Hematopoietic multipotent progenitor cell treated with erythropoietin and hydrocortisone succinate and interleukin-3 and kit ligand, for 15 days (in vitro differentiated cells): ENCODE data around the gene TNS3.
A peak's percentile ranks its signal among the peaks of the same experiment; 100 is the strongest.
"Not testable (repeated sequence)": the region's sequence is repeated elsewhere in the genome, so short reads cannot be mapped to it uniquely, and the experiment has no call there.

Experiments used
- DNase-seq: peaks from one replicate; pipeline ENCODE4 v3.0.0-alpha.2; 2015; ENCODE audit warnings: low spot score

TNS3 gene

GRCh38 chr7:47449810-47450590 is 131.9 kb downstream of the TNS3 start:
- DNase-seq, result no peak

DNA sequence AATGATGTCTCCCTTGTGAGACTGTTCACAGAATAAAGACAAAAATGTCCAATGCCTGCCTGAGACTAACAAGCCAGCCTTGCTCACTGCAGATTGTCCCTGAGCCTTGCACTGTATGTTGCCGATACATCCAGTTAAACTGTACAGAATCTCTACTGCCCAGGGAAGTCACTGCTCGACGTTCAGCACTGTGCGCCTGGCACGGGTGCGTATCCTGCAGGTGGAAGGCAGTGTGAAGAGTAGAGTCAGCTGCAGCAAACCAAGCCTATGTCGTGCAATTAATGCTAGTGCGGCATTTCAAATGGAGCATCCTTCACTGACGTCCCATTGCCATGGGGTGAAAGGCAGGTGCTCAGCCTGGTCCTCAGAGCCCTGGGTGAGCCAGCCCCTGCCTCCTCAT is 132.9 kb downstream of the TNS3 start:
- DNase-seq, result no peak

DNA sequence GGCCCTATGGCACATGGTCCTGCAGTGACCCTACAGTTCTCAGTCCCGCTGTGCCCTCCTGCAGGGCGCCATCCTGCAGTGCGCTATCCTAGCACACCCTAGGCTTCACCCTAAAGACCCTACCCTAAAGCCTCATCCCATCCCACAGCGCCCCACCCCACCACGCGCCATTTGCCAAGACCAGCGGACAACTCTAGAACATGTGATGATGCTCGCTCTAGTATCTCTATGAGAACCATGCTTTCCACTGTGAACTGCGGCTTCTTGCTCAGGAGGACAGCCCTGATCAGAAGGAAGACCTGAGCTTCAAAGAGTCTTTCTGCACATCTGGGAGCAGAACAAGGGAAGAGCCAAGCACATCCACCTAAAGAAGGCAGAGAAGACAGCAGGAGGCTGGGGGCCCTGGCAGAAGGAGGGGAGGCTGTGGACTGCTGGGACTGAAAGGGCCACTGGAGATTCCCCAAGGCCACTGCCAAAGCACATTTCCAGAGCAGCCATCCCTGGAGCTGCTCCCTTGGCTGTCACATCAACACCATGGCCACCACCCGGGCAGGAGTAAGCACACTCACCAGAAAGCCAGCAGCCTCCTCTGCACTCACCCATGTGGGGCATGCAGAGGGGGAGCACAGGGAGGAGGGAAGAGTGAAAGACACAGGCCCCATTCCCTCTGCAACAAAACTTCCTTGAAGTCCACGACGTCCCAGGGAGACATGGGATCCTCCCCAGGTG is 134.1 kb downstream of the TNS3 start:
- no peak for DNase-seq

DNA sequence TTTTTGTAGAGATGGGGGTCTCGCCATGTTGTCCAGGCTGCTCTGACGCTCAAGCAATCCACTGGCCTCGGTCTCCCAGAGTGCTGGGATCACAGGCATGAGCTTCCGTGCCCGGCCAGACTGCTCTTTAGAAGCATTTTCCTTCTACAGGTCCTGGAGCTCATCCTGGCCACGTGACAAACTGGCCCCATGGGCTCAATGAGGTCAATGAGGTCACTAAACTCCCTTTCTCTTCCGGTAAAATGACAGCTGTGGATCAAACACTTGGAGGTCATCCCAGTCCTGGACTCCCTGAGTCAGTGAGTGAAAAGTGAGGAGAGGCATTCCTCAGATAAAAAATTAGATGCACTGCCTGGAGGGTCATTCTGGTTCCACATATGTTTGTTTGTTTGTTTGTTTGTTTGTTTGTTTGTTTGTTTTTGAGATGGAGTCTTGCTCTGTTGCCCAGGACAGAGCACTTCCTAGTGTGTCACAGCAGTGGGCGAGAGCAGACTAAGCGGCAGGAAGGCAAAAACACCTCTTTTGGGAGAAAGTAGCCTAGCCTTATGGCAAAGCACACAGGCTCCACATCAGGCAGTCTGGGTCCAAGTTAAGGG is 134.9 kb downstream of the TNS3 start:
- DNase-seq, result no peak

DNA sequence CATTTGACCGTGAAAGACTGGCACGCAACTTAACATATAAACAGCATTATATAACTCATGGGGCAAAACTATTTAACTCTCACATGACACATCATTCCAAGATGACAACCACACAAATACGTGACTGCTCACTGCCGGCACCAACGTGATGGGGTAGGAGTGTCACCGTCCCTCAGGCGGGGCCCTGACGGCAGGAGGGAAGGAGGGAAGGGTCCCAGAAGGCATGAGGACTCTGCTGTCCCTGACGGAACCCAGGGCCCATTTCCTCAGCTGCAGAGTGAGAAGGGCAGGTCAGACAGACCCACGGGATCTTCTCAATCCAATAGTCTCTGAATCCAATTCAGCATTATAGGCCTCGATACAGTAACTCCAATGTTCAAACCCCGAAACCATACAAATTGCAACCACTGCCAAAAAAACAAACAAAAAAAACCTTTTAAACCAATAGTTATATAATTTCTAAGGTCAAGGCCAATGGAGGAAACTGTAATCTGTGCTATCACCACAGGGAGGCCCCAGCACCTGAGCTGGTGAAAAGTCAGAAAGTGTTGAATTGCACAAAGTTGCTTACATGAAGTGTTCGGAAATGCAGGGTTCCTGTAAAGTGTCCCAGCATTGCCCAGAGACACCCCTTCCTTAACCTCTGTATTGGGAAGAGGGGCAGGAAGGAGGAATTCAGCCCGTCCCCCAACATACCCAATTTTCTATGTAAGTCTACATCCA is 137.4 kb downstream of the TNS3 start:
- peak; percentile 19 for DNase-seq

DNA sequence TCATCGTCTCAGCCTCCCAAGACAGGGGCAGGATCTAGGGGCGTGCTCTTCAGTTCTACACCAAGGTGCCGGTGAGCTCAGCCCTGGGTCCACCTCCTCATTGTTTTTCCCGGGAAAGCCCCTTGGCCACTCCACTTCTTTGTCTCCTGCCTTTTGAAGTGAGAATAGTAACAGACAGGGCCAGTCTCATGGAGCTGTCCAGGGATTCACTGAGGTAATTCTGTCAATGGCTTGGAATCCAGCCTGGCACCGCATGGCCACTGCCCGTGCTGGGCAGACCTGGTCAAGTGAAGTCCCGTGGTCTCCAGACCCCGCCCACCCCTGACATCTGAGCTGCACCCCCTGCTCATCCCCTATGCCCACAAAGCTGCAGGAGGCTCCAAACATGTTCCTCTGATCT is 138.9 kb downstream of the TNS3 start:
- no peak for DNase-seq

- DNase-seq, result no peak
These were observed 139.4 kb downstream of the TNS3 start for GRCh38 chr7:47442605-47442865.

DNA sequence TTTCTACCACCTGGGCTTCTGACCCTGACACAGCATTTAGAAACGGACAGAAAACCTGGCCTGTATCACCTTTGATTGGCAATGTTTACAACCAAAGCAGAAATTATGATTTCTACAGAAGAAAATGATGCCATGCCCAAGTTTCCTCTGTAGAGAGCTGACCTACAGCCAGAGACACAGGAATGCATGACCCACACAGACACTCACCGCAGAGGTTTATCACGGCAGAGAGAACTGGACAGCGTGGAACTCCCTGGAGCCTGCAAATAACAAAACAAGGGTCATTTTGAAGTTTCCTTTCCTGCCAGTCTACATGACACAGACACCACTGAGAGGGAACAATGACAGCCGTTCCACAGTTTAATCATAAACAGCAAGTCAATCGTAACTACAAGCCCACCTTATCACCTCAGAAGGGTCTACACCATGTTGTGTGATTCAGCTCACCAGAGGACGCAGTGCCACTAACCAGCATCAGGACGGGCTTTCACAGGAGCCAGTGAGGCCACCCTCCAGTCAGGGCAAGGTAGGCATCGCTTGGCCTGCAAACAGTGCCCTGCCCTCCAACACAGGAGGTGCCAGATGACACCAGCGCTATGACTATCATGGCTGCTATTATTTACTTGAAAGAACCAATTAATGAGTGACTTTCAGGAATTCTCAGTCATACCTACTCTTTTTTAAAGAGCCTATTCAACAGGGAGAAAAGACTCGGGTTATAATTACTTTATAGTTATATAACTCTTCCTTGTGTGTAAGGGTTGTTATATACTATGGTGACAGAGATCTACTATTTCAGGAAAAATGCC is 139.9 kb downstream of the TNS3 start:
- no peak for DNase-seq

DNA sequence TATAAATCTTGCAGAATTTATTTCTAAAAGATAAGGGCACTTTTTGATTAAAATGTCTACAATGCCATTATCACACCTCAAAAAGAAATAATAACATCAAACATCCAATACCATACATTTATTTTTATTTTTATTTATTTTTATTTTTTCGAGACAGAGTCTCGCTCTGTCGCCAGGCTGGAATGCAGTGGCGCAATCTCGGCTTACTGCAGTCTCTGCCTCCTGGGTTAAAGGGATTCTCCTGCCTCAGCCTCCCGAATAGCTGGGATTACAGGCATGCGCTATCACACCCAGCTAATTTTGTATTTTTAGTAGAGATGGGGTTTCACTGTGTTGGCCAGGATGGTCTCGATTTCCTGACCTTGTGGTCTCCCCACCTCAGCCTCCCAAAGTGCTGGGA is 140.9 kb downstream of the TNS3 start:
- not testable (repeated sequence) for DNase-seq

GRCh38 chr7:47440320-47440719 is 141.6 kb downstream of the TNS3 start:
- no peak for DNase-seq

DNA sequence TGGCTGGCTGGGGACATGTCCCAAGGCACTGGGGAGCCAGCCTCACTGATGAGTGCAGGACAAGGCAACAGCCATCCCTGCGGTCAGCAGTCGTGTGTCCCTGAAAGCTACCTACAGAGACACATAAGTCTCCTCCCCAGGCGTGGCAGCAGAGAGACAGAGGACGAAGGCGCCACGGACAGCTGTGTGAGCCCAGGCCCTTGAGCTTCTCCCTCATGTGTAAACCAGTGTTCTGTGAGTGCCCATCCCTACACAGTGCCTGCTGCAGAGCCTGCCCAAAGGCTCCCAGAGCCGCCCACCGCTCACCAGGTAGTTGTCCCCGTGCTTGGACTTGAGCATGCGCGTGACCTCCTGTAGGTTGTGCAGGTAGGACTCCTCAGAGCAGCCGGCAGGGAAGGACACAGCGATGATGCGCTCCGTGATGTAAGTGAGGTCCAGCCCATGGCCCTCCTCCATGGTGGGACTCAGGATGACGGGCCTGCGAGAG is 142.7 kb downstream of the TNS3 start:
- DNase-seq, result no peak

DNA sequence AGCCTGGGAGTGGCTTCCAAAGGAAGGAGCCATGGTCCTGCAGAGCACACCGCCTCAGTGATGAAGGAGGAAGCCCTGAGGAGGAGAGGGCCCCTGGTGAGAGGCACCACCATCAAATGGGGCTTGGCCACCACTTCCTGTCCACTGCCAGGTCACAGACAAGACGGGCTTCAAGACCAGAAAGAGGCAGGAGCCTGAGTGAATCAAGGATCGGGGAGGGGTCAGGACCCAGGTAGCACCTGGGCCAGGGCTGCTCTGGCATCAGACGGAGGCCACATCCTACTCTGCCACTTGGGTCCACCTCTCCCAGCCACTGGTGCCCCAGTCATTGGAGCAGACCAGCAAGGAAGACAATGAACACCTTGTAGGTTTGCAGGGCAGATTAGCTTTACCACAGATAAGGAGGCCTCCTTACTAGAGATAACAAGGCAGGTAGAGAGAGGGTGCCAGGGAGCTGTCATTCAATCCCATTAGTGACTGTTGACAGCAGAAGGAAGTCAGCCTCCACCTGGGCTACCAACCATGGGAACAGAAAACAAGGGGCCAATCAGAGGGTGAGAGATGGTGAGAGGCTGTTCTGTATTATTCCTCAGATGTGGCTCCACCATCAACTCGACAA is 143.4 kb downstream of the TNS3 start:
- no peak for DNase-seq

GRCh38 chr7:47435889-47436312 is 146.0 kb downstream of the TNS3 start:
- DNase-seq, result peak; percentile 68

- DNase-seq, result no peak
These were observed 148.4 kb downstream of the TNS3 start for GRCh38 chr7:47433564-47433895.

DNA sequence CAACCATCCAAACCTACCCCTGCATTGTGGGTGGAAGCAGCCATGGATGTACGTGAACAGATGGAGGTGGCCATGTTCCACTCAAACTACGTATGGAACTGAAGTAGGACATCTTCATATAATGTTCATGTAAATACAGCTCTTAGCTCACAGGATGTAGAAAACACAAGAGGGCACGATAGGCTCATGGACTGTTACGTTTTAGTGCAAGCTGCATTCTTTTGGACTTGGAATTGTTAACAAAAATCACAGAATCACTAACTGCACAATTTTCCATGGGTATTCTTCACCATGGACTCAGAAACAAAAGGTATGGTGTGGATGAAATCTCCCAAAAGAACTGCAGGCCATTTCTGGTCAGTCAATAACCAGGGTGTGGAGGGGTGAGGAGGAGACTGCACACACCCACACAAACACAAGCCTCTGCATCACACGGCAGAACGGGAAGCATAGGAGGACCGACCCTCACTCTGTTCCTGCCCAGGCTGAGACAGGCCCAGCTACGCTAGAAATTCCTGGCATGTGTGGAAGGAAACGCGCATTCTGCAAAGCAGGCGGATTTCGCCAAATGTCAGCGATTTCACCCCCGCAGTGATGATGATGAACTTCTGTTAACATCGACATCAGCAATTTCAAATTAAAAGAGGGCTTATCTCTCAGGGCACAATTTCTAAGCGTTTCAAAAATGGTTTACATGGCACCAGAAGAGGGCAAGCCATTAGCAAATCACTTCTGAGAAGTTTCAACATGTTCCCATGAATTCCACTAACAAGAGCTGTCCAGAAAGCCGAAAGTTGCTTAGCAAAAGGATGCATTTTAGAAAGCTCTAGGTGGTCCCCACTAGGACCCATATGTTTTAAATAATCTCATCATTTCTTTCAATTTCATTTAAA is 149.0 kb downstream of the TNS3 start:
- DNase-seq, result no peak

DNA sequence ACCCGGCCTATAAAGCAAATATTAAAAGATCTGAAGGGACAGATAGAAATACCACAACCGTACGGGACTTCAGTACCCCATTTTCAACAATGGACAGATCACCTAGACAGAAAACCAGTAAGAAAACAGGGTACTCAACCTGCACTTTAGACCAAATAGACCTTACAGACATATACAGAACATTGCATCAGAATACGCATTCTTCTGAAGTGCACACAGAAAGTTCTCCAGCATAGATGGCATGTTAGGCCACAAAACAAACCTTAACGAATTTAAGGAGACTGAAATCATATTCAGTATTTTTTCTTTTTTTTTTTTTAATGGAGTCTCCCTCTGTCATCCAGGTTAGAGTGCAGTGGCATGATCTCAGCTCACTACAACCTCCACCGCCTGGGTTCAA is 151.5 kb downstream of the TNS3 start:
- no peak for DNase-seq

DNA sequence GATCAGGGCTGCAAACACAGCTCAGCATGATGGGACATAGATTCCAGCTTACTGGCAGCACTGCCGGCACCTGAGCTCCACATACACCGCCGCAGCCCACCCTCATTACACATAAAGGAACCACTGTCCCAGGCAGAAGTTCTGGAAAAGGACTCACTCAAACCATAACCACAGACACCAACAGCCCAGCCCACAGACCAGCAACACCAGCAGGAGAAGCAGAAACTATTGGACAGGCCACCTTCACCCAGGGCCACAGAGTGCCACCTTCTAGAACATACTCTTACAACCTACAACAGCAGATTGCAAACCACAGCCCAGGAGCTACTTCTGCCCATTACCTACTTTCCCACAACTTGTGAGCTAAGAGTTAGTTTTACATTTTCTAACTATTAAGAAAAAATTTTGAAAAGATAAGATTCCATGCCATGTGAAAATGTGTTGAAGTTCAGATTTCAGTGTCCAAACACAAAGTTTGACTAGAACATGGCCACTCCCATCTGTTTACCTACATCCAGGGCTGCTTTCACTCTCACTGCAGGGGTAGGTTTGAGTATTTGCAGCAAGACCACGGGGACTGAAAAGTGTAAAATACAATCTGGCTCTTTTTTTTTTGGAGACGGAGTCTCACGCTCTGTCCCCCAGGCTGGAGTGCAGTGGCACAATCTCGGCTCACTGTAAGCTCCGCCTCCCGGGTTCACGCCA is 153.0 kb downstream of the TNS3 start:
- DNase-seq, result no peak

GRCh38 chr7:47428052-47428767 is 153.7 kb downstream of the TNS3 start:
- no peak for DNase-seq

- no peak for DNase-seq
These were observed 154.8 kb downstream of the TNS3 start for GRCh38 chr7:47427051-47427643.
